ENCODE measurements around the gene NINJ1. TPM values are rescaled to one million over a fixed set of nuclear protein-coding genes. Genes with fewer than 3 reads are reported as not detected.

The NINJ1 gene
- total and polyA plus RNA-seq, 2 of the 13 experiments (the other 11 are each of a cell fraction or from before 2014, with no cell fraction given), result 81.2 to 92.1 TPM

- TF ChIP-seq ZBED4 (CRISPR knock-in tag; IDR thresholded peaks at IDR 0.05; ENCODE audit: borderline replicate concordance) (peak; percentile 71; the same call in 1 of the 2 replicates), CHD4 (IDR thresholded peaks at IDR 0.05; ENCODE audit: borderline replicate concordance, low read length) (no peak), FUBP1 (CRISPR knock-in tag; IDR thresholded peaks at IDR 0.05; ENCODE audit: borderline replicate concordance) (peak; percentile 72; the same call in 1 of the 2 replicates), ZNF205 (CRISPR knock-in tag; IDR thresholded peaks at IDR 0.05) (no peak), PHB2 (IDR thresholded peaks at IDR 0.05; ENCODE audit: partially characterized antibody) (no peak), ZNF615 (CRISPR knock-in tag; IDR thresholded peaks at IDR 0.05; ENCODE audit: borderline replicate concordance) (no peak), MEF2D (CRISPR knock-in tag; IDR thresholded peaks at IDR 0.05) (0 out of 2 replicates have a peak, but pooled peaks have one; percentile 69), GABPA (IDR thresholded peaks at IDR 0.05; ENCODE audit: low read depth, low read length) (no peak), GABPA (CRISPR knock-in tag; IDR thresholded peaks at IDR 0.05; ENCODE audit: low read depth) (peak; percentile 92), KDM3A (CRISPR knock-in tag; IDR thresholded peaks at IDR 0.05; ENCODE audit: low read depth) (peak; percentile 28; the same call in 1 of the 2 replicates), HOXD1 (CRISPR knock-in tag; IDR thresholded peaks at IDR 0.05) (0 out of 2 replicates have a peak, but pooled peaks have one; percentile 37), ZNF598 (CRISPR knock-in tag; IDR thresholded peaks at IDR 0.05; ENCODE audit: borderline replicate concordance) (no peak), TBX2 (CRISPR knock-in tag; IDR thresholded peaks at IDR 0.05; ENCODE audit: borderline replicate concordance) (peak; percentile 77), GLMP (CRISPR knock-in tag; IDR thresholded peaks at IDR 0.05; ENCODE audit: borderline replicate concordance) (no peak), ZSCAN29 (CRISPR knock-in tag; conservative IDR thresholded peaks at IDR 0.05) (0 out of 2 replicates have a peak, but pooled peaks have one; percentile 42), ZNF276 (CRISPR knock-in tag; IDR thresholded peaks at IDR 0.05; ENCODE audit: low read depth) (no peak), ASH2L (IDR thresholded peaks at IDR 0.05; ENCODE audit: insufficient read length, low read depth, low read length) (peak; percentile 20), ZNF782 (CRISPR knock-in tag; IDR thresholded peaks at IDR 0.05; ENCODE audit: borderline replicate concordance) (0 out of 2 replicates have a peak, but pooled peaks have one; percentile 59), TERF1 (CRISPR knock-in tag; IDR thresholded peaks at IDR 0.05) (no peak), CHD2 (IDR thresholded peaks at IDR 0.05; ENCODE audit: low read depth, low read length) (no peak)
Measured at GRCh38 chr9:93126825-93127368, 7.2 kb downstream of the NINJ1 start (continued).
